ENCODE measurements around the gene FOSL1.
"Not testable (repeated sequence)": the region's sequence is repeated elsewhere in the genome, so short reads cannot be mapped to it uniquely, and the experiment has no call there.

Gene FOSL1

GRCh38 chr11:65855927-65856363, 44.2 kb downstream of the FOSL1 start:
- Mint-ChIP-seq H3K36me3 (peaks cover 22% of the 10 kb centered on the region), H3K27ac (peak overlapping the region; percentile 91), H3K4me1 (peaks cover 41% of the 10 kb centered on the region), H3K4me3 (peak overlapping the region; percentile 89), H3K27me3 (no peaks in the 10 kb centered on the region), H3K9me3 (no peaks in the 10 kb centered on the region)
- no peak for DNase-seq (ENCODE audit: low spot score in 2 of 2)
- no peak for ATAC-seq (ENCODE audit: low read depth)

GRCh38 chr11:65854852-65855837, 45.0 kb downstream of the FOSL1 start:
- Mint-ChIP-seq H3K36me3 (peaks cover 22% of the 10 kb centered on the region), H3K27me3 (no peaks in the 10 kb centered on the region), H3K9me3 (no peaks in the 10 kb centered on the region), H3K4me3 (peak overlapping the region; percentile 46), H3K4me1 (peaks cover 38% of the 10 kb centered on the region), H3K27ac (peak overlapping the region; percentile 24)
- DNase-seq (ENCODE audit: low spot score in 2 of 2) (no peak), ATAC-seq (ENCODE audit: low read depth) (no peak)

DNA sequence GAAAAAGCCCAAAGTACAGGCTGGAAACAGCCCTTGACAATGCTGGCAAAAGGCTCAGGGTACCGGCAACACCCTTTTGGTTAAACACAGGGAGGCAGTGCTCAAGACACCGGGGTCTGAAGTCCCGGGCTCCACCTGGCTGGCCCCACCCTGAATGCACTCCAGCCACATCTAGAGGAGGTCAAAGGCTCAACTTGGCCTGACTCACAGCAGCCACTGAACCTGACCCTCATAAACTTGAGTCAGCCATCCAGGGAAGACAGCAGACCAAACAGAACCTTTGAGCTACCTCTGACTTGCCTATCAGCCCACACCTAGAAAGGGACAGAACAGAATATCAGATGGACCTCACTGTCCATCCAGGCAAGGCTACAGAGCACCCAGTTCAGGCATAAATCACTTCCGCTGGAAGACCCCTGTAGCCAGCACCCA, 46.0 kb downstream of the FOSL1 start:
- Mint-ChIP-seq H3K36me3 (peaks cover 22% of the 10 kb centered on the region), H3K4me3 (peak overlapping the region; percentile 64), H3K4me1 (peaks cover 34% of the 10 kb centered on the region), H3K9me3 (no peaks in the 10 kb centered on the region), H3K27ac (peak overlapping the region; percentile 24), H3K27me3 (no peaks in the 10 kb centered on the region)
- no peak for ATAC-seq (ENCODE audit: low read depth)
- no peak for DNase-seq (ENCODE audit: low spot score in 2 of 2)

- Mint-ChIP-seq H3K27me3 (no peaks in the 10 kb centered on the region), H3K27ac (no peak overlapping the region), H3K36me3 (peaks cover 22% of the 10 kb centered on the region), H3K4me3 (no peak overlapping the region), H3K9me3 (no peaks in the 10 kb centered on the region), H3K4me1 (peaks cover 28% of the 10 kb centered on the region)
- DNase-seq (ENCODE audit: low spot score in 2 of 2) (no peak), ATAC-seq (ENCODE audit: low read depth) (no peak)
Measured at GRCh38 chr11:65853246-65853979, 46.8 kb downstream of the FOSL1 start.

- Mint-ChIP-seq H3K27ac (no peak overlapping the region), H3K4me1 (peaks cover 28% of the 10 kb centered on the region), H3K36me3 (peaks cover 22% of the 10 kb centered on the region), H3K27me3 (no peaks in the 10 kb centered on the region), H3K9me3 (no peaks in the 10 kb centered on the region), H3K4me3 (no peak overlapping the region)
- no peak for DNase-seq (ENCODE audit: low spot score in 2 of 2)
- ATAC-seq (ENCODE audit: low read depth) = no peak
Measured at GRCh38 chr11:65852508-65853245, 47.5 kb downstream of the FOSL1 start.

DNA sequence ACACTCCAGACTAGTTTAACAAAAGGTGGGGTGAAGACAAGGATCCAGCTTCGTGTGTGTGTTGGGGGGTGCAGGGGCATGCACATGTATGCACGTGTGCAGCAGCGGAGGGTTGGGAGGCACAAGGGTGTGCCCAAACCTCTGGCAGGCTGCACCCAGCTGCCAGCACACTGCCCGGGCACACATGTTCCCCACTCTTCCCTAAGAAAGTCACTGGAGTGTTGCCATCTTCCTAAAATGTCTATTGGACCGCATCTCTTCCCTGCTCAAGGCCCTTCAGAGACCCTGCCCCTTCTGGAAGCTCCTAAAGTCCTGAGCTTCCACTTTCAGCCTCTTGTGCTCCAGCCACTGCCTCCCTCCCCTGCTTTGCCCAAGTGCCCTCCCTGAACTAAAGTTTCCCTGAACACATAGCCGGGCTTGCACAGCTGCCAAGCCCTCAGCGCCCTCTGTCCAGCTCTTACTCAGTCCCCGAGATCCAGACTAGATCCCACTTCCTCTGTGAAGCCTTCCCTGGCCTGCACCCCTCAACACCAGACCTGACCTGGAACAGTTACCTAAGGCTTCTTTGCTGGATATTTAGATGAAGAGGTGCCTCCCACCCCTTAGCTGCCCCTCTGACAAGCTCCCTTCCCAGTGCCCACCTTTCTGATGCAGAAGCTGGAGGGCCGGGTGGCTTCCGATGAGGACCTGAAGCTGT, 48.2 kb downstream of the FOSL1 start:
- no peaks in the 10 kb centered on the region for H3K9me3 Mint-ChIP-seq
- H3K36me3 Mint-ChIP-seq = peaks cover 22% of the 10 kb centered on the region
- H3K4me1 Mint-ChIP-seq = peaks cover 28% of the 10 kb centered on the region
- ATAC-seq (ENCODE audit: low read depth) (no peak), DNase-seq (ENCODE audit: low spot score in 2 of 2) (no peak)
- no peaks in the 10 kb centered on the region for H3K27me3 Mint-ChIP-seq
- H3K4me3 Mint-ChIP-seq = no peak overlapping the region
- no peak overlapping the region for H3K27ac Mint-ChIP-seq

GRCh38 chr11:65851083-65851579, 49.1 kb downstream of the FOSL1 start:
- no peak overlapping the region for H3K27ac Mint-ChIP-seq
- no peaks in the 10 kb centered on the region for H3K27me3 Mint-ChIP-seq
- ATAC-seq (ENCODE audit: low read depth) (no peak), DNase-seq (ENCODE audit: low spot score in 2 of 2) (no peak)
- no peak overlapping the region for H3K4me3 Mint-ChIP-seq
- H3K4me1 Mint-ChIP-seq = peaks cover 21% of the 10 kb centered on the region
- H3K36me3 Mint-ChIP-seq = peaks cover 22% of the 10 kb centered on the region
- no peaks in the 10 kb centered on the region for H3K9me3 Mint-ChIP-seq

- peaks cover 22% of the 10 kb centered on the region for H3K36me3 Mint-ChIP-seq
- no peaks in the 10 kb centered on the region for H3K9me3 Mint-ChIP-seq
- H3K27me3 Mint-ChIP-seq = no peaks in the 10 kb centered on the region
- H3K4me3 Mint-ChIP-seq = no peak overlapping the region
- ATAC-seq (ENCODE audit: low read depth) (no peak), DNase-seq (ENCODE audit: low spot score in 2 of 2) (no peak)
- no peak overlapping the region for H3K27ac Mint-ChIP-seq
- peaks cover 18% of the 10 kb centered on the region for H3K4me1 Mint-ChIP-seq
Measured at GRCh38 chr11:65850217-65851082, 49.7 kb downstream of the FOSL1 start.

- ATAC-seq (ENCODE audit: low read depth) = no peak
- Mint-ChIP-seq H3K4me3 (no peak overlapping the region), H3K27ac (no peak overlapping the region), H3K27me3 (no peaks in the 10 kb centered on the region), H3K36me3 (peaks cover 19% of the 10 kb centered on the region), H3K9me3 (no peaks in the 10 kb centered on the region), H3K4me1 (peaks cover 16% of the 10 kb centered on the region)
- no peak for DNase-seq (ENCODE audit: low spot score in 2 of 2)
Measured at GRCh38 chr11:65849771-65850216, 50.4 kb downstream of the FOSL1 start.

DNA sequence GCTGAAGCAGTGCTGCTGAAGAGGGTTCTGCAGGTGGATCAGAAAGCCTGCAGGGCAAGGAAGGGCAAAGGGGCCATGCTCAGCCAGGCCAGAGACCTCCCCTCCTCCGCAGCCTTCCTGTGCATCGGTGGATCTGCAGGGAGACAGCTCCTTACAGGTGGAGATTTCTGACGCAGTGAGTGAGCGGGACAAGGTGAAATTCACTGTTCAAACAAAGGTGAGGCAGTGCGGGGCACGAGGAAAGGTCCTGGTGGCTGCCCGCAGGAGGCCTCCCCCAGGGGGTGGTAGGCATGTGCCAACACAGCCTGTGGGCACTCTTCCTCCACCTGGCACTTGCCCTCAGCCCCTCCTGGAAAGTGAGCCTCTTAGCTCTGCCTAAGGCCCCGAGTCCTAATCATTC, 50.8 kb downstream of the FOSL1 start:
- DNase-seq (ENCODE audit: low spot score in 2 of 2) (no peak), ATAC-seq (ENCODE audit: low read depth) (no peak)
- Mint-ChIP-seq H3K27me3 (no peaks in the 10 kb centered on the region), H3K4me1 (peaks cover 12% of the 10 kb centered on the region), H3K9me3 (no peaks in the 10 kb centered on the region), H3K4me3 (no peak overlapping the region), H3K27ac (no peak overlapping the region), H3K36me3 (peaks cover 15% of the 10 kb centered on the region)

GRCh38 chr11:65848693-65849092, 51.5 kb downstream of the FOSL1 start:
- not testable (repeated sequence) for ATAC-seq (ENCODE audit: low read depth); H3K27ac Mint-ChIP-seq; H3K4me3 Mint-ChIP-seq

GRCh38 chr11:65847746-65848145, 52.4 kb downstream of the FOSL1 start:
- no peak overlapping the region for H3K27ac Mint-ChIP-seq
- peaks cover 4% of the 10 kb centered on the region for H3K4me1 Mint-ChIP-seq
- H3K4me3 Mint-ChIP-seq = no peak overlapping the region
- DNase-seq (ENCODE audit: low spot score in 2 of 2) (no peak), ATAC-seq (ENCODE audit: low read depth) (no peak)
- H3K36me3 Mint-ChIP-seq = peaks cover 7% of the 10 kb centered on the region
- no peaks in the 10 kb centered on the region for H3K9me3 Mint-ChIP-seq
- H3K27me3 Mint-ChIP-seq = no peaks in the 10 kb centered on the region

More at GRCh38 chr11:65848693-65849092, 51.5 kb downstream of the FOSL1 start:
- H3K36me3 Mint-ChIP-seq = peaks cover 12% of the 10 kb centered on the region
- not testable (repeated sequence) for H3K4me1 Mint-ChIP-seq; DNase-seq (ENCODE audit: low spot score in 2 of 2); H3K27me3 Mint-ChIP-seq; H3K9me3 Mint-ChIP-seq
